Kidney (tissue), 14 donors: ENCODE measurements around the gene CARD14. TPM values are rescaled to one million over a fixed set of nuclear protein-coding genes. Genes with fewer than 3 reads are reported as not detected.
A peak's percentile ranks its signal among the peaks of the same experiment; 100 is the strongest.

Experiments
- DNase-seq, 5 donors: peaks; one replicate each; pipeline ENCODE4 v3.0.0-alpha.2; 2013 to 2020
- FAIRE-seq: peaks from 2 replicates; lab custom pipeline; 2012; peaks lifted over from hg19 to GRCh38; lab: Jason Lieb, UNC
- H3K27ac ChIP-seq, 2 donors: one replicate each; pipeline ENCODE4 v1.7.0; 2013; ENCODE audit warnings: low read depth in 2 of 2, low read length in 2 of 2, inconsistent platforms in 1 of 2
- H3K27me3 ChIP-seq: one replicate; pipeline ENCODE4 v1.7.1; 2013; ENCODE audit warnings: low read length, inconsistent platforms; ENCODE audit not compliant: control insufficient read depth, insufficient read depth
- H3K36me3 ChIP-seq, 3 donors: one replicate each; pipeline versions ENCODE4 v1.7.0 to v1.7.1; 2013; ENCODE audit warnings: low read length in 3 of 3, control low read depth in 1 of 3, inconsistent platforms in 1 of 3; ENCODE audit not compliant: insufficient read depth in 3 of 3, control insufficient read depth in 2 of 3
- H3K4me1 ChIP-seq, 3 donors: one replicate each; pipeline versions ENCODE4 v1.7.0 to v1.7.1; 2013; ENCODE audit warnings: low read length in 3 of 3, inconsistent platforms in 1 of 3, low read depth in 1 of 3; ENCODE audit not compliant: control insufficient read depth in 2 of 3, insufficient read depth in 2 of 3
- H3K4me3 ChIP-seq, 3 donors: one replicate each; pipeline versions ENCODE4 v1.7.0 to v1.8.1; 2013; ENCODE audit warnings: low read length in 3 of 3, control low read depth in 1 of 3, inconsistent platforms in 1 of 3
- H3K9ac ChIP-seq, 3 donors: one replicate each; pipeline versions ENCODE4 v1.7.0 to v1.7.1; 2013; ENCODE audit warnings: low read length in 3 of 3, control low read depth in 1 of 3, inconsistent platforms in 1 of 3
- H3K9me3 ChIP-seq, 3 donors: one replicate each; pipeline versions ENCODE4 v1.7.0 to v1.7.1; 2013; ENCODE audit warnings: low read length in 3 of 3, control low read depth in 1 of 3, inconsistent platforms in 1 of 3; ENCODE audit not compliant: control insufficient read depth in 2 of 3, insufficient read depth in 1 of 3
- intact Hi-C: fragments of 100-400 bp; cut with DNase I; formaldehyde crosslinking; loops from one replicate; pipeline ENCODE4 v1.11.1; 2022
- polyA plus RNA-seq: library from polyadenylated mRNA; stranded (reverse); fragments of 350-450 nt; fragmentation: Illumina TruSeq; extraction: RNeasy Lipid Tissue Mini Kit (QIAGEN cat#74804); gene quantifications from one replicate; pipeline ENCODE4 v1.2.3, GENCODE V29; 2014; ENCODE audit warnings: low read depth, low replicate concordance; ENCODE audit not compliant: insufficient read depth
- total RNA-seq: library from RNA; stranded (reverse); fragmentation: NEBNext Ultra II Directional; extraction: Animal tissue kit (Norgen Biotek cat#: 25700); gene quantifications from one replicate; pipeline ENCODE4 v1.2.1, GENCODE V29; 2021
- TF ChIP-seq, protein P1 (sequence below): IDR thresholded peaks from 3 replicates; pipeline ENCODE4 v1.5.1; 2012; ENCODE audit warnings: mild to moderate bottlenecking, moderate library complexity, borderline replicate concordance; ENCODE audit not compliant: insufficient read depth; ENCODE audit errors: extremely low read depth
- donor health status: control.
- donor health status: control.
- donor health status: control.
- donor health status: control.
- donor health status: control.
- donor health status: DM: yes; HTN: yes; CAD: no.
- donor health status: Normal renal cell carcinoma (clear cell type).

The CARD14 gene
- total and polyA plus RNA-seq, 2 donors from 2014 or later = 0.17 to 1.7 TPM

DNA sequence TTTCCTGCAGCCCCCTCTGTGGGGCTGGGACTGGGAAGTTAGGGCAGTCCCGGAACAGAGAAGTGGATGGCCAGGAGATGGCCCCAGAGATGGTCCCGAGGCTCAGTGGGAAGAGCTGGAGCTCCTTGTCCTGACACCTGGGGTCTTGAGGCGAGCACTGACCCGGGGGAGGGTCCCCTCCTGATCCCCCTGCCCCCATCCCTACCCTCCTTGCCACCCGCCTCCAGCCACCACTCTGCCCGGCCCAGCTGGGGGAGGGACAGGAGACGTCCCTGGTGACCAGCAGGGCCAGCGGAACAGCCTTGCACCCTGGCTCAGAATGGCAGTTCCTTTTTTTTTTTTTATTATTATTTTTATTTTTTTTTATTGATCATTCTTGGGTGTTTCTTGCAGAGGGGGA is 76.9 kb downstream of the CARD14 start:
- no peaks in the 10 kb centered on the region for H3K9me3 ChIP-seq

DNA sequence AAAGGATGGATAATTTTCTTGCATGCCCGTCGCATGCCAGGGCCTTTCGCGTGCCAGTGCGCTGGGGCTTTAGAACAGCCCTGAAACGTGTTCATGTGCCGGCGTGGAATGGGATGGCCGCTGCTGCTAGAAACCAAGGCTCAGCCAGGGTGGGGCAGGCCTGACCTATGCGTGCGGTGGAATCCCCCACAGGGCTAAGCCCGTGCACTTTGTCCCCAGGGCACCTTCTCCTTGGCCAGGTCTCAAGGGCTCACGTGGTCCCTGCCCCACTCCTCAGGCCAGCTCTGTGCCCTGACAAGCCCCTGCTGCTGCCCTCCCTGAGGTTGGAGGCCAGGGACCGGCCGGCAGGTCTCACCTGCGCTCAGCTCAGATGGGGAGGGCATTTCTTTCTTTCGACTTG is 77.7 kb downstream of the CARD14 start:
- Histone ChIP-seq H3K36me3 (peaks cover 0 to 27% (median 14%) of the 10 kb centered on the region in 3 donors), H3K27me3 (no peaks in the 10 kb centered on the region), H3K9me3 (no peaks in the 10 kb centered on the region), H3K27ac (no peak overlapping the region), H3K4me3 (no peak overlapping the region), H3K4me1 (no peaks in the 10 kb centered on the region), H3K9ac (no peak overlapping the region)
- no peak for DNase-seq
- intact Hi-C loops = no loop called here
- no peak for FAIRE-seq
- TF ChIP-seq, protein P1, sequence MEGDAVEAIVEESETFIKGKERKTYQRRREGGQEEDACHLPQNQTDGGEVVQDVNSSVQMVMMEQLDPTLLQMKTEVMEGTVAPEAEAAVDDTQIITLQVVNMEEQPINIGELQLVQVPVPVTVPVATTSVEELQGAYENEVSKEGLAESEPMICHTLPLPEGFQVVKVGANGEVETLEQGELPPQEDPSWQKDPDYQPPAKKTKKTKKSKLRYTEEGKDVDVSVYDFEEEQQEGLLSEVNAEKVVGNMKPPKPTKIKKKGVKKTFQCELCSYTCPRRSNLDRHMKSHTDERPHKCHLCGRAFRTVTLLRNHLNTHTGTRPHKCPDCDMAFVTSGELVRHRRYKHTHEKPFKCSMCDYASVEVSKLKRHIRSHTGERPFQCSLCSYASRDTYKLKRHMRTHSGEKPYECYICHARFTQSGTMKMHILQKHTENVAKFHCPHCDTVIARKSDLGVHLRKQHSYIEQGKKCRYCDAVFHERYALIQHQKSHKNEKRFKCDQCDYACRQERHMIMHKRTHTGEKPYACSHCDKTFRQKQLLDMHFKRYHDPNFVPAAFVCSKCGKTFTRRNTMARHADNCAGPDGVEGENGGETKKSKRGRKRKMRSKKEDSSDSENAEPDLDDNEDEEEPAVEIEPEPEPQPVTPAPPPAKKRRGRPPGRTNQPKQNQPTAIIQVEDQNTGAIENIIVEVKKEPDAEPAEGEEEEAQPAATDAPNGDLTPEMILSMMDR = no peak

More for the DNA sequence above, 76.9 kb downstream of the CARD14 start:
- Histone ChIP-seq H3K27ac (no peak overlapping the region), H3K4me3 (no peak overlapping the region), H3K36me3 (peaks cover 0 to 35% (median 16%) of the 10 kb centered on the region in 3 donors), H3K9ac (no peak overlapping the region), H3K4me1 (no peaks in the 10 kb centered on the region), H3K27me3 (no peaks in the 10 kb centered on the region)
- no peak for DNase-seq
- intact Hi-C loops = no loop called here
- FAIRE-seq = no peak
- TF ChIP-seq, protein P1 = no peak

DNA sequence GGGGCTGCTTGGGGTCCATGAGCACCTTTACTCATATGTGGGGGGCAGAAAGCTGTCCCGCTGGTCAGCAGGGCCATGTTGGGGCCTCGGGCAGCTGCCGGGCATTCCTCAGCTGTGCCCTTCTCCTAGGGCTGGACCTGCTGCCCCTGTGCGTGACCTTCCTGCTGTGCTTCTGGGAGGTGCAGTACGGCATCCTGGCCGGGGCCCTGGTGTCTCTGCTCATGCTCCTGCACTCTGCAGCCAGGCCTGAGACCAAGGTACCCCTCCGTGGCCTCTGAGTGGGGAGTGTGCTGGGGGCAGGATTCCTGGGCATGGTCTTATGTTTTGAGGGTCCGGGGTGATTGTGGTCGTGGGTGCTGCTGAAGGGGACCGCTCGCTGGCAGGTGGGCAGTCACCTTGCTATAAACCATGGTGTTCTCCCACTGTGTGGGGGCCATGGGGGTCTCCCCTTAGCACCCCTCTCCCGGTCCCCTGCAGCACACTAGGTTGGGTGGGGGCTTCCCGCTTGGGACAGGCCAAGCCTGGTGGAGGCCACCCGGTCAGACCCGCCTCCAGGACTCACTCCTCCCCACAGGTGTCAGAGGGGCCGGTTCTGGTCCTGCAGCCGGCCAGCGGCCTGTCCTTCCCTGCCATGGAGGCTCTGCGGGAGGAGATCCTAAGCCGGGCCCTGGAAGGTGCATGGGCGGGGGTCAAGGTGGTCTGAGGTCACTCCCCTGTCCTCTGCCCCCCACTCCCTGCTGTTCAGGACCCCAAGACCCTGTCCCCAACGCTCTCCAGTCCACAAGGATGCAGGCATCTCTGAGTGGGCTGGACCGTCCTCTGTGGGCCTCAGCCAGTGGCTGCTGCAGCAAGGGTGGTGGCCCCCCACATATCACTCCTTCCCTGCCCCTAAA is 78.4 kb downstream of the CARD14 start:
- Histone ChIP-seq H3K4me1 (peaks cover 0 to 3% (median 1%) of the 10 kb centered on the region in 3 donors), H3K9me3 (no peaks in the 10 kb centered on the region), H3K9ac (no peak overlapping the region), H3K4me3 (no peak overlapping the region), H3K36me3 (peaks cover 0 to 27% (median 14%) of the 10 kb centered on the region in 3 donors), H3K27me3 (no peaks in the 10 kb centered on the region), H3K27ac (no peak overlapping the region)
- FAIRE-seq = no peak
- peak in 1 of 5 donors; percentile 52 for DNase-seq
- TF ChIP-seq, protein P1 = no peak
- intact Hi-C loops = no loop called here
